ENCODE data around the gene AMOTL1.
"Not testable (repeated sequence)": the region's sequence is repeated elsewhere in the genome, so short reads cannot be mapped to it uniquely, and the experiment has no call there.

AMOTL1 gene

GRCh38 chr11:94795476-94796189 is 27.5 kb downstream of the AMOTL1 start:
- DNase-seq = no peak

GRCh38 chr11:94796190-94796580 is 28.0 kb downstream of the AMOTL1 start:
- DNase-seq = no peak

- no peak for DNase-seq
These were observed 28.7 kb downstream of the AMOTL1 start for GRCh38 chr11:94796863-94797262.

GRCh38 chr11:94799726-94800125 is 31.6 kb downstream of the AMOTL1 start:
- DNase-seq = no peak

GRCh38 chr11:94800414-94800813 is 32.3 kb downstream of the AMOTL1 start:
- no peak for DNase-seq

GRCh38 chr11:94801866-94802460 is 33.8 kb downstream of the AMOTL1 start:
- DNase-seq = no peak

- DNase-seq = no peak
These were observed 34.3 kb downstream of the AMOTL1 start for GRCh38 chr11:94802501-94802900.

GRCh38 chr11:94803491-94803890 is 35.3 kb downstream of the AMOTL1 start:
- no peak for DNase-seq

- no peak for DNase-seq
These were observed 36.7 kb downstream of the AMOTL1 start for GRCh38 chr11:94804874-94805273.

GRCh38 chr11:94806014-94806413 is 37.9 kb downstream of the AMOTL1 start:
- DNase-seq = no peak

- DNase-seq = no peak
These were observed 38.3 kb downstream of the AMOTL1 start for GRCh38 chr11:94806419-94806818.

GRCh38 chr11:94809251-94809650 is 41.1 kb downstream of the AMOTL1 start:
- no peak for DNase-seq

- not testable (repeated sequence) for DNase-seq
These were observed 44.9 kb downstream of the AMOTL1 start for GRCh38 chr11:94812724-94813720.

- no peak for DNase-seq
These were observed 46.3 kb downstream of the AMOTL1 start for GRCh38 chr11:94814272-94814976.

GRCh38 chr11:94815705-94816344 is 47.7 kb downstream of the AMOTL1 start:
- no peak for DNase-seq

- DNase-seq = no peak
These were observed 52.3 kb downstream of the AMOTL1 start for GRCh38 chr11:94820480-94820879.

- no peak for DNase-seq
These were observed 53.3 kb downstream of the AMOTL1 start for GRCh38 chr11:94821439-94821838.

- DNase-seq = no peak
These were observed 53.9 kb downstream of the AMOTL1 start for GRCh38 chr11:94822080-94822479.

GRCh38 chr11:94823102-94823732 is 55.1 kb downstream of the AMOTL1 start:
- no peak for DNase-seq

- no peak for DNase-seq
These were observed 56.9 kb downstream of the AMOTL1 start for GRCh38 chr11:94825031-94825430.

- DNase-seq = no peak
These were observed 57.3 kb downstream of the AMOTL1 start for GRCh38 chr11:94825481-94825880.

- no peak for DNase-seq
These were observed 58.3 kb downstream of the AMOTL1 start for GRCh38 chr11:94826415-94826814.

Measured in effector CD4-positive, alpha-beta T cell (primary cell).